Astrocyte of the spinal cord (primary cell): ENCODE data around the gene BLM.

Experiments
- DNase-seq: peaks from one replicate; pipeline ENCODE4 v3.0.0; 2011; ENCODE audit warnings: low read depth, low spot score
- H3K4me3 ChIP-seq: 2 replicates; pipeline ENCODE4 v1.5.1; 2011; ENCODE audit warnings: low read depth, mild to moderate bottlenecking, low read length, moderate library complexity
- CTCF ChIP-seq: IDR thresholded peaks from 2 replicates; pipeline ENCODE4 v1.5.1; 2012; ENCODE audit warnings: low read depth, mild to moderate bottlenecking, low read length, inconsistent platforms
- in situ Hi-C: cut with HindIII; loops from 2 replicates; pipeline ENCODE4 v1.10.0; 2017; ENCODE audit warnings: low sequenced_read_pairs

Gene BLM

GRCh38 chr15:90703455-90703854 lies 13.7 kb upstream of the BLM start:
- in situ Hi-C loops, result no loop called here
- no peak for DNase-seq
- no peak for TF ChIP-seq CTCF
- no peak overlapping the region for H3K4me3 ChIP-seq

GRCh38 chr15:90705212-90705611 lies 11.9 kb upstream of the BLM start:
- no peak for TF ChIP-seq CTCF
- DNase-seq, result no peak
- H3K4me3 ChIP-seq, result no peak overlapping the region
- in situ Hi-C loops, result no loop called here

- H3K4me3 ChIP-seq, result no peak overlapping the region
- DNase-seq, result no peak
- in situ Hi-C loops, result no loop called here
- no peak for TF ChIP-seq CTCF
Observed at GRCh38 chr15:90706394-90707327, 10.5 kb upstream of the BLM start.

- DNase-seq, result no peak
- in situ Hi-C loops, result no loop called here
- no peak for TF ChIP-seq CTCF
- no peak overlapping the region for H3K4me3 ChIP-seq
Observed at GRCh38 chr15:90707489-90707888, 9.7 kb upstream of the BLM start.

- no peak overlapping the region for H3K4me3 ChIP-seq
- no peak for TF ChIP-seq CTCF
- no peak for DNase-seq
- in situ Hi-C loops, result no loop called here
Observed at GRCh38 chr15:90708516-90708915, 8.6 kb upstream of the BLM start.

- DNase-seq, result no peak
- H3K4me3 ChIP-seq, result no peak overlapping the region
- in situ Hi-C loops, result no loop called here
- TF ChIP-seq CTCF, result no peak
Observed at GRCh38 chr15:90709278-90709677, 7.9 kb upstream of the BLM start.
